Measurements from ENCODE around the gene DUSP28. TPM values are rescaled to one million over a fixed set of nuclear protein-coding genes. Genes with fewer than 3 reads are reported as not detected.

DUSP28 gene
- total RNA-seq, 4 donors from 2014 or later = 3.4 to 10.8 (median 6.2) TPM

- Histone ChIP-seq H3K27me3 (peaks cover 6% of the 10 kb centered on the region), H3K4me3 (no peak overlapping the region), H3K36me3 (peaks cover 0 to 19% (median 5%) of the 10 kb centered on the region in 4 donors), H3K27ac (no peak overlapping the region), H3K9me3 (peaks cover 0 to 12% of the 10 kb centered on the region in 2 donors), H3K4me1 (peaks cover 0 to 5% (median 0%) of the 10 kb centered on the region in 4 donors)
- in situ Hi-C loops (cut with MboI; ENCODE audit: low pct_ligation_motif_present in 1 of 4, low pct_unique_long_range_greater_than_20kb in 1 of 4, low sequenced_read_pairs in 3 of 4) (loop anchor here in 2 of 4 donors (25.0 kb wide), 1 partner anchor 190 kb away; no protein-coding TSS in a partner anchor), intact Hi-C loops (cut with DNase I; ENCODE audit: low total_unique reads) (no loop called here)
- TF ChIP-seq, protein P1, sequence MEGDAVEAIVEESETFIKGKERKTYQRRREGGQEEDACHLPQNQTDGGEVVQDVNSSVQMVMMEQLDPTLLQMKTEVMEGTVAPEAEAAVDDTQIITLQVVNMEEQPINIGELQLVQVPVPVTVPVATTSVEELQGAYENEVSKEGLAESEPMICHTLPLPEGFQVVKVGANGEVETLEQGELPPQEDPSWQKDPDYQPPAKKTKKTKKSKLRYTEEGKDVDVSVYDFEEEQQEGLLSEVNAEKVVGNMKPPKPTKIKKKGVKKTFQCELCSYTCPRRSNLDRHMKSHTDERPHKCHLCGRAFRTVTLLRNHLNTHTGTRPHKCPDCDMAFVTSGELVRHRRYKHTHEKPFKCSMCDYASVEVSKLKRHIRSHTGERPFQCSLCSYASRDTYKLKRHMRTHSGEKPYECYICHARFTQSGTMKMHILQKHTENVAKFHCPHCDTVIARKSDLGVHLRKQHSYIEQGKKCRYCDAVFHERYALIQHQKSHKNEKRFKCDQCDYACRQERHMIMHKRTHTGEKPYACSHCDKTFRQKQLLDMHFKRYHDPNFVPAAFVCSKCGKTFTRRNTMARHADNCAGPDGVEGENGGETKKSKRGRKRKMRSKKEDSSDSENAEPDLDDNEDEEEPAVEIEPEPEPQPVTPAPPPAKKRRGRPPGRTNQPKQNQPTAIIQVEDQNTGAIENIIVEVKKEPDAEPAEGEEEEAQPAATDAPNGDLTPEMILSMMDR (IDR thresholded peaks at IDR 0.05) = no peak
- TF ChIP-seq POLR2AphosphoS5 (IDR thresholded peaks at IDR 0.05) (no peak), EP300 (IDR thresholded peaks at IDR 0.05; ENCODE audit: low read depth) (no peak), POLR2A (IDR thresholded peaks at IDR 0.05) (no peak)
- 96 to 100% methylated on average over 3 to 12 of the region's 12 CpGs for WGBS, 2 donors (ENCODE audit: low coverage in 1 of 2)
- no peak for DNase-seq
These were observed 37.8 kb upstream of the DUSP28 start for GRCh38 chr2:240522406-240522805.

GRCh38 chr2:240523451-240524281 lies 36.5 kb upstream of the DUSP28 start:
- H3K36me3 ChIP-seq = peaks cover 0 to 19% (median 5%) of the 10 kb centered on the region in 4 donors
- no peak overlapping the region for H3K4me3 ChIP-seq
- H3K27me3 ChIP-seq = peaks cover 6% of the 10 kb centered on the region
- 98% methylated on average over 32 of the region's 32 CpGs; no CpG with 5 or more reads in 1 of the 2 donors for WGBS, 2 donors (ENCODE audit: low coverage in 1 of 2)
- TF ChIP-seq POLR2AphosphoS5 (IDR thresholded peaks at IDR 0.05) (no peak), EP300 (IDR thresholded peaks at IDR 0.05; ENCODE audit: low read depth) (no peak), POLR2A (IDR thresholded peaks at IDR 0.05) (no peak)
- TF ChIP-seq, protein P1 (IDR thresholded peaks at IDR 0.05) = no peak
- intact Hi-C loops (cut with DNase I; ENCODE audit: low total_unique reads) = no loop called here
- H3K4me1 ChIP-seq = peaks cover 0 to 5% (median 0%) of the 10 kb centered on the region in 4 donors
- peaks cover 0 to 12% of the 10 kb centered on the region in 2 donors for H3K9me3 ChIP-seq
- in situ Hi-C loops (cut with MboI; ENCODE audit: low pct_ligation_motif_present in 1 of 4, low pct_unique_long_range_greater_than_20kb in 1 of 4, low sequenced_read_pairs in 3 of 4) = loop anchor here in 2 of 4 donors (25.0 kb wide), 1 partner anchor 189 kb away; no protein-coding TSS in a partner anchor
- no peak for DNase-seq
- no peak overlapping the region for H3K27ac ChIP-seq

- Histone ChIP-seq H3K4me3 (no peak overlapping the region), H3K9me3 (peaks cover 0 to 12% of the 10 kb centered on the region in 2 donors), H3K27ac (no peak overlapping the region), H3K4me1 (peaks cover 0 to 2% (median 0%) of the 10 kb centered on the region in 4 donors), H3K36me3 (peaks cover 0 to 19% (median 8%) of the 10 kb centered on the region in 4 donors), H3K27me3 (peaks cover 3% of the 10 kb centered on the region)
- TF ChIP-seq EP300 (IDR thresholded peaks at IDR 0.05; ENCODE audit: low read depth) = no peak
- no peak for TF ChIP-seq POLR2AphosphoS5 (IDR thresholded peaks at IDR 0.05)
- no peak for TF ChIP-seq POLR2A (IDR thresholded peaks at IDR 0.05)
- TF ChIP-seq, protein P1 (IDR thresholded peaks at IDR 0.05) = no peak
- DNase-seq = no peak
- in situ Hi-C loops (cut with MboI; ENCODE audit: low pct_ligation_motif_present in 1 of 4, low pct_unique_long_range_greater_than_20kb in 1 of 4, low sequenced_read_pairs in 3 of 4) = loop anchor here in 2 of 4 donors (25.0 kb wide), 1 partner anchor 187 kb away; no protein-coding TSS in a partner anchor
- intact Hi-C loops (cut with DNase I; ENCODE audit: low total_unique reads) = no loop called here
- 60 to 91% methylated on average over 1 to 8 of the region's 8 CpGs for WGBS, 2 donors (ENCODE audit: low coverage in 1 of 2)
These were observed 35.0 kb upstream of the DUSP28 start for GRCh38 chr2:240524963-240525718.

- no peaks in the 10 kb centered on the region for H3K27me3 ChIP-seq
- peaks cover 0 to 19% (median 8%) of the 10 kb centered on the region in 4 donors for H3K36me3 ChIP-seq
- no peaks in the 10 kb centered on the region for H3K4me1 ChIP-seq
- H3K9me3 ChIP-seq = peaks cover 0 to 12% of the 10 kb centered on the region in 2 donors
- in situ Hi-C loops (cut with MboI; ENCODE audit: low pct_ligation_motif_present in 1 of 4, low pct_unique_long_range_greater_than_20kb in 1 of 4, low sequenced_read_pairs in 3 of 4) = no loop called here
- no peak overlapping the region for H3K4me3 ChIP-seq
- TF ChIP-seq POLR2AphosphoS5 (IDR thresholded peaks at IDR 0.05) = no peak
- TF ChIP-seq, protein P1 (IDR thresholded peaks at IDR 0.05) = no peak
- no peak for TF ChIP-seq EP300 (IDR thresholded peaks at IDR 0.05; ENCODE audit: low read depth)
- TF ChIP-seq POLR2A (IDR thresholded peaks at IDR 0.05) = no peak
- intact Hi-C loops (cut with DNase I; ENCODE audit: low total_unique reads) = no loop called here
- DNase-seq = no peak
- no peak overlapping the region for H3K27ac ChIP-seq
- WGBS, 2 donors (ENCODE audit: low coverage in 1 of 2) = 98 to 100% methylated on average over 1 to 6 of the region's 6 CpGs
These were observed 34.4 kb upstream of the DUSP28 start for GRCh38 chr2:240525802-240526201.

All from transverse colon (tissue), 4 donors.